NOMO-1 treated with DMSO at 0.1 percent for 48 hours (cell line): ENCODE data around the gene MYORG.

Experiments used
- DNase-seq: peaks from one replicate; lab custom pipeline; 2025; ENCODE audit not compliant: unreplicated experiment; lab: John Stamatoyannopoulos, UW

Gene MYORG

DNA sequence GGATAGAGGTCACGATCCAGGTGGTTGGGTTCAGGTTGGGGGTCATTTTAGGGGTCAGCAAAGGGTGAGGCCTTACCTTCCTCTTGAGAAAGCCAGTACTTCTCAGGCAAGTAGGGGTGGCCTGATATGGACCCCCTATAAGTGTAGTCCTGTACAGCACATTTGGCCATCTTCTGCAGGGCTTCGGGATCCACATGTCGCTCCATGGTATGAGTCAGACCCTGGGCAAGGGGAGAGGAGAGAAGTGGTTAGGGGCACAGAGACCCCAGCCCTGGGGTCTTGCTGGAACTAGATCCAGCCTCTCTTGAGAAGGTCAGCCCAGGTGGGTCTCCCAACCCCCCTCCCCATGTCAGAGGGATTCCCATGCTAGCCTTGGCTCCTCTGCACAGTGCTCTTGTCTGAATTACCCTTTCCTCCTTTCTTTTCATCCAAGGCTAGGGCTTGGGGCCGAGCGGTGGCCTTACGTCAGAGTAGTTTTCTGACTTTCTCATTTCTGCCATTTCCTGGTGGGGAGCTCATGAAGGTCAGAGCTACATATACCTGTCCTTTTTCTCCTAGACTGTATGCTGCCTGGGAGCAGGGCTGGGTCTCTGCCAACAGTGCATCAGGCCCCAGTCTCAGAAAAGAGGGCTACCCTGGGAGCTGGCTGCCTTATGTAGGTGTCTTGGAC is 9.0 kb upstream of the MYORG start:
- DNase-seq = no peak

- peak; percentile 9 for DNase-seq
Measured at GRCh38 chr9:34384368-34385165, 7.9 kb upstream of the MYORG start.

DNA sequence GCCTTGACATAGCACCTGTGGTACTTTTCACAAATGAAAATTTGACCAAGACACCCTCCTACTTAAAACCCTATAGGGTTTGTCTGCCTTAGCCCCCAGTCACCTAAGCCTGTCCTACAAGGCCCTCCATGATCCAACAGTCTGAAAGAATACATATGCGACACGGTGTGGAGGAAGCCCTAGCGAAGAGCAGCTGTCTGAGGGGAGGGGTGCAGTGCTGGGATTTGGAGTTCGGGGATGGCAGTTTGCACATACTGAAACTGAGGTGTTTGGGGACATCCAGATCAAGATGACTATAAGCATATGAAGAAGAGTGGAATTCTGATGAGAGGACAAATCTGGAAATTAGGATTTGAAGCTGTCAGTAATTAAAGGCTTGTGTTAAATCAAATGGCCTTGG is 7.2 kb upstream of the MYORG start:
- DNase-seq = no peak

GRCh38 chr9:34382879-34383278 is 6.2 kb upstream of the MYORG start:
- DNase-seq = no peak

GRCh38 chr9:34382054-34382453 is 5.4 kb upstream of the MYORG start:
- DNase-seq = no peak

GRCh38 chr9:34381323-34381722 is 4.6 kb upstream of the MYORG start:
- no peak for DNase-seq

- DNase-seq = peak; percentile 83
Measured at GRCh38 chr9:34380511-34381315, 4.0 kb upstream of the MYORG start.

DNA sequence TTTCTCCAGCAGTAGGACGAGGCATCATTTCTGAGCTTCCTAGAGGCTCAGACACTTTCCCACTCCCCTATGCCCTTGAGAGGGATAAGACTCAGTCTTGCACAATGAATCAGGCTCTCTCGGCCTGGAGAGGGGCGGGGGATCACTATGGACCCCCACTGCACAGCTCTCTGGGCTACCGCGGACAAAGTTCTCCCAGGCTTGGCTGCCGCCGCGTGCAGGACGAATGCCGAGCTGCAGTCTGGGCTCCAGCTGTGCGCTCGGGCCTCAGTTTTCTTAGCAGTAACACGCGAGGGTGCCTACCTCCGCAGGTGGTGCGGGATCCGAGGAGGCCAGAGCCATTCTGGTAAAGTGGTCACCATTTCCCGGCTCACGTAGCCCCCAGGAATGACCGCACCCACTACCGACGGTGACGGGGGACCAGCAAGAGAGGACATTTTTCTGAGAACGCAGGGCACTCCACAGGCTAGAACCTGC is 3.4 kb upstream of the MYORG start:
- no peak for DNase-seq

- peak; percentile 92 for DNase-seq
Measured at GRCh38 chr9:34379334-34380033, 2.8 kb upstream of the MYORG start.

DNA sequence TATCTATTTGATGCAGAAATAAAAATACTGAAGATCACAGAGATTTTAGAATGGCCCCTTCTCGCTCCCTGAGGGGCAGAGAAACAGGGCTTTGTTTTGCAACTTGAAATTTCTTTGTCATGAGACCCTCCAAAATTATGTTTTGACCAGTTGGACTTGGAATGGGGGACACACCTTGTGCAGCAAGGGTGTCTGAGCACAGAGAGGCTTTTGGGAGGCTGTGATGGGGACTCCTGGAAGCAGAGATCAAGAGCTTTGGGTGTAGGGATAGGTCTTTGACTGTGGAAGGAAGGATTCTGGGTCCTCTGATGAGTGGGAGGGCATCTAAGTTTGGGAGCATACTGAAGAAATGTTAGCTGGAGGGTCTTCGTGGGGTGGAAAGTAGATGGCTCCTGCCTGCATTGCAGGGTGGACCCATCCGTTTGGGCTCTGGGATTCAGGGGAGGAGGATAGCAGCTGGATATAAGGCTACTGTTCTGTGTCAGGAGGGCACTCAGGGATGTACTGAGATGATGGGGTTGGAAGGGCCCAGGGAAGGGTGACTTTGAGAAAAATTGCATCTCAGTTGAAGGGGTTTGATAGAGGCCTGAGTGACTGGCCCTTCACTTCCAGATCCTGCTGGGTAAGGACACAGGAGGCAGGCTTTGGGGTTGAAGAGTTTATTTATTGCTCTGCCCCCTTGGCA is 1.8 kb upstream of the MYORG start:
- no peak for DNase-seq

GRCh38 chr9:34377404-34377746 is 677 bp upstream of the MYORG start:
- DNase-seq = peak; percentile 41

DNA sequence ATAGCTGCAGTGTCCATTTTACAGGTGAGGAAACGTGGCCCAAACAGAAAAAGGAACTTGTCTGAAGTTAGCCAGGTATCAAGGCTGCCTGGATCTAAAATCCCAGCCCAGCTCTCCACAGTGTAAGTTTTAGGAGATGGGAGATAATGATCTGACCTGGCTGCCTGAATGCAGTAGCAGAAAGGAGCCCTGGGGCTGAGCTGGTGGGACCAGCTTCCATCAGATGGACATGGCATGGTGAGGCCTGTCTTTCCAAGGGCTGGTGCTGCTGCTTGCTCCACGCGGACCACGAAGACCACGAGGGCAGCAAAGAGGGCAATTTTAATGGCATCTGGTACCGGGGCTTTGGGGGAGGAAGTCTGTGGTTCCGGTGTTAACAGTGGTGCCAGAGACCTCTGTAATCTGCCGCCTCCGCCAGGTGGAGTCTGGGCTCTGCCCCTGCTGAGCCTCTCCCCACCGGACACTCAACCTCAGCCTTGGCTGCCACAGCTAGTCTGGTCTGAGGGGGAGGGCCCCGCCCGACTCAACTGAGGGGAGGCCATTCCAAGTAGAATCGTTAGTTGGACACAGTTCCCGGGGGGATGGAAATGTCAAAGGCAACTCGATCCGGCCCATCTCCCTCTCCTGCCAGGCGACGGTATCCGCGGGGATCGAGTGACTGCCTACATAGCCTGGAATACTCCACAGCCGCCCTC is 650 bp downstream of the MYORG start:
- no peak for DNase-seq

DNA sequence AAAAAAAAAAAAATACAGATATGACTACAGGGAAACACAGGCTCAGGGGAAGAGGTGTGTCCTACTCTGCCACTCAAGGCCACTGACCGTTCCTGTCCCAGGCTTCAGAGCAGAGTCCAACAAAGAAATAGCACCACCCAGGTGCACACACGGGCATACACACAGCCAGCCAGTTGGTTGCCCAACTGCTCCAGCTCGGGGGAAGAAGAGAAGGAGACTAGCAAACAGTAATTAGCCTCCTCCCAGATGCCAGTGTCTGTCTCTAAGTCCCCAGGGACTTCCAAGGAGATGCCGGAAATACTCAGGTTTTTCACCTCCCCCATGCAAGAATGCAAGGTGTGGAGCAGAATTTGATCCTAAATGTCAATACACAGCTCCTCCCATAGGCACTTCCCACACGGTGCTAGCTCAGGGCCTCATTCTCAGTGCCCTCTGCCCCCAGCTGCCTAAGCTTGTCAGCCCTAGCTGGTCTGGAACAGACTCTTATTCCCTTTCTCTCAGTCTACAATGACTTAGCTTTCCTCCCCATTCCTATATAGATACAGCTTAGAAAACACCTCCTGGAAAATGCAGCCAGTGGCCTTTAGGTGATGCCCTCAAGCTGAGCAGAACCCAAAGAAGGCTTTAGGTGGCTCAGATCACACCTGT is 1.7 kb downstream of the MYORG start:
- DNase-seq = no peak

GRCh38 chr9:34374339-34374738 is 2.4 kb downstream of the MYORG start:
- DNase-seq = no peak

DNA sequence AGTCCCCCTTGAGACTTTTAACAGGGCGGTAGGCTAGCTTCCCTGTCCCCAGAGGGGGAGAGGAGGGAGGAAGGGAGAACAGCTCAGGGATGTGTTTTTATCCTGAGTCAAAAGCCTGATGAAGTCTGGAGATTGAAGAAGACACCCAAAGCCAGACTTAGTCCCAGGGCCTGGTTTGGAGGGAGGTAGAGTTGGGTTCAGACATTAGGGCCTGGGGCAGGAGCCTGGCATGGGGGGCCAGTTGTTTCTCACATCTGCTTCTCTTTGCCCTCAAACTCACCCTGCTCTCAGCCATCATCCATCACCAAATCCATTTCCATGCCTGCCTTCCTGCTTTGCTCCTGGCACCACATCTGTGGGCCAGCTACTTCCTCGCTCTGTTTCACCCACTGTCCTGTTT is 2.9 kb downstream of the MYORG start:
- DNase-seq = no peak

GRCh38 chr9:34372467-34373011 is 4.2 kb downstream of the MYORG start:
- DNase-seq = no peak

GRCh38 chr9:34371886-34372466 is 4.7 kb downstream of the MYORG start:
- no peak for DNase-seq

DNA sequence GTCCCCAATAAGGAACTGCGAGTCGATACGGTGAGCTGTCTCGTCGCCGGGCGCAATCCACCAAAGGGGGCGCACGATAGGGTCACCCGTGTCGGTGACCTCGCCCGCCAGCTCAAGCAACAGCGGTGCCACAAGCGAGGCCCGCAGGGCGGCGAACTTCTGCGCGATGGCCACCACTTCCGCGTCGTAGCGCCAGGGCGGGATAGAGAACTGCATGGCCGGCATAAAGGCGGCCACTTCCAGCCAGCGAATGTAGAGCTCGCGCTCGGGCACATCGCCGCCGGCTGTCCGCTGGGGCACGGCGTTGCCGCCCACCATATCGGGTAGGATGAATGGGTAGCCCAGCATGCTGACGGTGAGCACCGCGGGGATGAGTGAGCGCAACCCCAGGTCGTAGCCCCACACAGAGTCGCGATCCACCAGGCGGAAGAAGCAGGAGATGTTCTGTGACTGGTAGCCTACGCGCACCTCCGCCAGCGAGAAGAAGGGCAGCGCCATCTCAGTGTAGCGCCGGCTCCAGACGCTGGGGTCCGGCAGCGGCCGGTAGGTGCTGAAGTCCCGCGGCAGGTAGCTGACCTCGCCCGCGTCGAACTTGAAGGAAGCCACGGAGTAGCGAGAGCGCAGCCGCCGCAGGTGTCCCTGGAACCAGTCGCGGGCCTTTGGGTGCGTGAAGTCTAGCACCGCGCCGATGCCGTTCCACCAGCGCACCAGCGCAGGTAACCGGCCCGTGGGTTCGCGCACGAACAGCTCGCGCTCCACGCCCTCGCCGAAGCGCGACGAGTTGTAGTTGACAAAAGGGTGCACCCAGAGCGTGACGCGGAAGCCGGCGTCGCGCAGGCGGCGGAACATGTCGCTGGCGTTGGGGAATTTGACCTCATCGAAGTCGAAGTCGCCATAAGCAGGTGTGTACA is 5.5 kb downstream of the MYORG start:
- no peak for DNase-seq
